ENCODE data around the gene CDC42EP2.

CDC42EP2 gene

GRCh38 chr11:65290448-65291165 is 24.1 kb upstream of the CDC42EP2 start:
- no peak for TF ChIP-seq CTCF (IDR thresholded peaks at IDR 0.05; ENCODE audit: insufficient read depth, low read depth, low read length, missing control alignments)
- peak; percentile 60 for DNase-seq (ENCODE audit: low read depth)
- no peak overlapping the region for H3K4me3 ChIP-seq (ENCODE audit: low read depth, low read length)

DNA sequence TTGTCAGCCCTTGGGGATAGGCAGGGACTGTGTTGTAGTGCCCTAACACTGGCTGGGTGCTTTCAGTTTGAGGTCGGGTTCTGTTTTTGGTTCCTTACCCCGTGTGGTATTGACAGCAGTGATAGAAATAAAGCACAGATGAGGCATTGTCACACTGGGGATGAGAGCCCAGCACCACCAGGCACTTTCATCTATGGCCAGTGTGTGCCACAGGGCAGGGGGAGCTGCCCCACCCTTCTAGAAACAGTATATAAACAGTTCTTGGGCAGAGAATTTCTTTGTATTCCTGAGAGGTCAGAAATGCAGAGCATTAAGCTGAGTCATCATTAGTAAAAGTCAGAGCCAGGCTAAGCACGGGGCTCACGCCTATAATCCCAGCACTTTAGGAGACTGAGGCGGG is 23.1 kb upstream of the CDC42EP2 start:
- no peak overlapping the region for H3K4me3 ChIP-seq (ENCODE audit: low read depth, low read length)

DNA sequence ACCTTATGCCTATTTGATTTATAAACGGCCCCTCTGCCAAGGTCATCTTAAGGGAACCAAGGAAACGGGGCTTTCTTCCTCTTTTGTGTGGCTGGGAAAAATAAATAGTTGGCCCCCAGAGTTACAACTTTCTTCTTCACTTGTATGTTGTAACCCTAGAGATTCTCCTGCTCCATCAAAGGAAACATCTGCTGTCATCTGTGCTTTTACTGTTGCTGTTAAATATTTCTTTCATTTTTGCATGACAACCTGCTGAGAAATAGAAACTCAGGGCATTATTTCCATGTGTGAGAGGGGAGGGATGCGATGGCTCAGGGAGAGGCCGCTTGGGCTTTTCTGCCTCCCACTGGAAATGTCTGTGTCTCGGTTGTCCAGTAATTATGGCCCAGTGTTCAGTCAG is 21.8 kb upstream of the CDC42EP2 start:
- TF ChIP-seq CTCF (IDR thresholded peaks at IDR 0.05; ENCODE audit: insufficient read depth, low read depth, low read length, missing control alignments) = no peak
- H3K4me3 ChIP-seq (ENCODE audit: low read depth, low read length) = no peak overlapping the region
- no peak for DNase-seq (ENCODE audit: low read depth)

More for the DNA sequence above, 23.1 kb upstream of the CDC42EP2 start:
- no peak for DNase-seq (ENCODE audit: low read depth)
- no peak for TF ChIP-seq CTCF (IDR thresholded peaks at IDR 0.05; ENCODE audit: insufficient read depth, low read depth, low read length, missing control alignments)

- TF ChIP-seq CTCF (IDR thresholded peaks at IDR 0.05; ENCODE audit: insufficient read depth, low read depth, low read length, missing control alignments) = no peak
These were observed 20.7 kb upstream of the CDC42EP2 start for GRCh38 chr11:65293909-65294381.

GRCh38 chr11:65295001-65295400 is 19.7 kb upstream of the CDC42EP2 start:
- no peak for DNase-seq (ENCODE audit: low read depth)
- no peak overlapping the region for H3K4me3 ChIP-seq (ENCODE audit: low read depth, low read length)
- no peak for TF ChIP-seq CTCF (IDR thresholded peaks at IDR 0.05; ENCODE audit: insufficient read depth, low read depth, low read length, missing control alignments)

More at GRCh38 chr11:65293909-65294381, 20.7 kb upstream of the CDC42EP2 start:
- no peak for DNase-seq (ENCODE audit: low read depth)
- no peak overlapping the region for H3K4me3 ChIP-seq (ENCODE audit: low read depth, low read length)

- no peak overlapping the region for H3K4me3 ChIP-seq (ENCODE audit: low read depth, low read length)
- no peak for DNase-seq (ENCODE audit: low read depth)
- no peak for TF ChIP-seq CTCF (IDR thresholded peaks at IDR 0.05; ENCODE audit: insufficient read depth, low read depth, low read length, missing control alignments)
These were observed 18.9 kb upstream of the CDC42EP2 start for GRCh38 chr11:65295571-65296341.

Measured in GM12865 (cell line).